RPMI8226 (cell line): Measurements from ENCODE around the gene KRTDAP.

Experiments
- DNase-seq: peaks from one replicate; pipeline ENCODE4 v3.0.0-alpha.2; 2015

The KRTDAP gene

DNA sequence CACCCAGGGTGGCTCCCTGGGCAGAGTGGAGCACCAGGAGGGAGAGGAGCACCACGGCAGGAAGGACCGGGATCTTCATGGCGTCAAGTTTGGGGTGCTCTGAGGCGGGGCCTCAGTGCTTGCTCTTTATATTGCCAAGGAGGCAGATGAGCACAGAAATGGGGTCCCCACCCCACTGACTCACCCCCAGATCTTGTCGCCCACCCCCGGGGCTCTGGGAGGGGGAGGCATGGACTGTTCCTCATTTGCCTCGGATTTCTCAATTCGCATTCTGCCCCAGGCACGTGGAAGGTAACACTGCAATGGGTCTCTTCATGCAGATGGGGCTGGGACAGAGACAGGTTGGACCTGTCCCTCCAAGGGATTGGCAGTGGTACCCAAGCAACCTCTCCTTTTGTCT, at the start of gene KRTDAP:
Gene KRTDAP (minus strand): TSS at position 101 of the 400 bp plus-strand sequence. CDS start 22 bp downstream, at position 79.
- DNase-seq, result no peak

GRCh38 chr19:35539850-35540249, 49.6 kb upstream of the KRTDAP start:
- no peak for DNase-seq

DNA sequence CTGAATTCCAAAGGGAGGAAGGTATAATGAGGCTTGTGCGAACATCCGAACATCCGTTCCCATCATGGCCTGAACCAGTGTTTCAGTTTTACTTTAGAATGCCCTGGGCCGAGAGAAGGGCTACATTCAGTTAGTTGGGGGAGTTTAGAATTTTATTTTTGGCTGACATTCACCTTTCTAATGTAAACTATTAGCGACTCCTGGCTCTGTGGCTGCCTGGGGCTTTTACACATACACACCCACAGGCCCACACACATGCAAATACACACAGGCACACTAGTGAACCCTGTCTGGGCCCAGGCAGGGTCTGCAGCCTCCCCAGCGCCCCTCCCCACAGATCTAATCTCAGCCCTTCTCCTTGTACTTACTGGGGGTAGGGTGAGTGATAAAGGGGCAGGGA, 49.0 kb upstream of the KRTDAP start:
- DNase-seq, result no peak

- no peak for DNase-seq
These were observed 44.7 kb upstream of the KRTDAP start for GRCh38 chr19:35534803-35535480.

DNA sequence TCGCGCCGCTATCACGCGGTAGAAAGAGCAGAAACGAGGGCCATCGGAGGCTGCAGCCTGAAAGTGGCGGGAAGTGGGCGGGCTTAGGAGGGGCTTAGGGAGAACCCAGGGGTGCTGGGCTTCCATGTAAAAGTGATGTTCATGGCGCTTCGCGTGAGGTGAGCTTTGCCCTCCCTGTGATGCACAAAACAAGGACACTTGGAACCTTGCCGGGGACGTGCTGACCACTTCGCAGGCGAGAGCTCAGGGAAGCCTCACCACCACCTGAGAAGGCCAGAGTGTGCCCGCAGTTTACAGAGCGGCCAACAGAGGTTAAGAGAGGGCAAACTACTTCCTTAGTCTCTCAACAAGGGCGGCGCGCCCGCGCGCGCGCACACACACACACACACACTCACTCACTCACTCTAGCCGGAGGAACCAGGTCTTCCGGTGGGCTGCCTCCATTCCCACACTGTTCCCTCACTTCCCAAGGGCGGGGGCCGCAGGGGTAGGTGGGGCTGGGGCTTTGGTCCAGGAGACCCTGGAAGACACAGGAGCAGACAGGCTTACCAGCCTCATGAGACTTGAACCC, 43.6 kb upstream of the KRTDAP start:
- peak; percentile 67 for DNase-seq

- no peak for DNase-seq
These were observed 43.0 kb upstream of the KRTDAP start, which contains the start of gene GAPDHS for GRCh38 chr19:35533201-35533821. GAPDHS (plus strand) TSS chr19:35533456; CDS start chr19:35533528, 72 bp downstream.

DNA sequence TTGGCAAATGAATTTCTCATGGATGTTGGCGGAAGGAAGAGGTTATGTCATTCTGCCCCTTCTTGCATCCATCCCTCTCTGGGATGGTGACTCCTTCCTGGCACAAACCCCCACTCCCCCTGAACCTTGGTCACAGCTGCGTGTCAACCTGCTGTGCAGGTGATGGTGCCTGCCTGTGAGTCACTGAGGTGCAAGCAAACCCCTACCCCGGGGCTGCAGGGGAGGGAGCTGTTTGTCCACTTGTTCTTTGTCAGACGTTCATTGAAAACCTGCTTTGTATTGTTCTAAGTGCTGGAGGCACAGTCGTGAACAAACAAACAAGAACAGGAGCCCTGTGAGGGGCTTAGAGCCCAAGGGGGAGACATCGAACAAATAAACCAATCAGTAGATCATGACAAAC, 41.0 kb upstream of the KRTDAP start:
- DNase-seq, result no peak

GRCh38 chr19:35529241-35530218, 39.3 kb upstream of the KRTDAP start:
- peak; percentile 28 for DNase-seq

- DNase-seq, result no peak
These were observed 38.2 kb upstream of the KRTDAP start, which contains the start of gene SBSN for GRCh38 chr19:35528218-35529038. SBSN (minus strand) TSS chr19:35528311; CDS start chr19:35528281, 30 bp downstream.

DNA sequence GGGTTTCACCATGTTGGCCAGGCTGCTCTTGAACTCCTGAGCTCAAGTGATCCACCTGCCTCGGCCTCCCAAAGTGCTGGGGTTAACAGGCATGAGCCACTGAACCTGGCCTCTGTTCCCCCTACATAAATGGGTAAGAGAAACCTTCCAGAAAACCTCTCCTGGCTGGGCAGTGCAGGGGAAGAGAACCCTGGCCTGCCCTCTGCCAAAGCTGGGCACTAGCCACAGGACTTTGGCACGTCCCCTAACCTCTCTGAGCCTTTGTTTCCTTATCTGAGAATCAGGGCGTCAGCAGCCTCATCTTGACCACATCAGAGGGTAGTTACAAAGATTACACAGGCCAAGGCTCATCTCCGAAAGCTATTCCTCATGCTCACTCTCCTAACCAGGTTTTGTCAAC, 35.6 kb upstream of the KRTDAP start:
- DNase-seq, result no peak

GRCh38 chr19:35524181-35524837, 34.0 kb upstream of the KRTDAP start:
- no peak for DNase-seq

- DNase-seq, result no peak
These were observed 32.6 kb upstream of the KRTDAP start for GRCh38 chr19:35522745-35523327.

DNA sequence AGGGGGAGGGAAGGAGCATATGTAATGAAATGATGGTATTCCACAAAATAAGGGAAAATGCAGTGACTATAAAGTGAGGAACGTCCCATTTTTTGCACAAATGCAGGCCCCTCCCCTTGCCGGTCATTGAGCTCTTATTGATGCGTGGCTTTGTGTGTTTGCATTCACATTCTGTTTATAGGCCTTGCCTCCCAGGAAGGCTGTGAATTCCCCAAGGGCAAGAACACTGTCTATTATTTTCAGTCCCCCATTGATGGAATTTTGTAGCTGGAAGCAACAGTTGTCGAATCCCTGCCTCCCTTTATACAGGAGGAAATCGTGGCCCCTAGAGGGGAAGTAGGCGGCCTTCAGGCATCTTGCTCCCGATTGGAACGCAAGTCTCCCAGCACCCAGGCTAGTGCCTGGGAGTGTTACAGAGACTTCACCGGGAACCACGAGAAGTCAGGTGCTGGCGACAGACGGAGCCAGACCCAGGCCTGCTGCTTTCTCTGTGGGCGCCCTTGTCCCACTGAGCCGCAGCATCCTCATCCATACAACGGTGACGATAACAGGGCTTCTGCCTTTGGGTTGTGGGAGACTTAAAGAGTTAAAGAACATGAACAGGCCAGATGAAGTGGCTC, 31.0 kb upstream of the KRTDAP start:
- DNase-seq, result no peak

DNA sequence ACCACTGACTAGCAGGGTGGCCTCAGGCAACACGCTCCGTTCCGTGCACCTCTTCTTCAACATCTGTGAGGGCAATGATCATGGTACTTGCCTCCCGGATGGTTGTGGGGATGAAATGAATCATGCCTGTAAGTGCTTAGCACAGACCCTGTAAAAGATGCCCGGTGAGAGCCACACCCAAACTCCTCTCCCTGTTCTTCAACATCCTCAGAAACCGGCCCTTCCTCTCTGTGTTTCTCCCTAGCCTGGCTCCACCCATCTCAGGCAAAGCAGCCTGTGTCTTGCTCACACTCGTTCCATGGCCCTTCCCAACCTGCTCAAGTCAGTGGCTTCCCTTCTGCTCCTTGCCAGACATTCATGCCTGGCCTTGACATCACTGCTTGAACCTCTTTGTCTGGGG, 29.0 kb upstream of the KRTDAP start:
- no peak for DNase-seq

GRCh38 chr19:35518313-35518712, 28.0 kb upstream of the KRTDAP start:
- no peak for DNase-seq

GRCh38 chr19:35517342-35517741, 27.1 kb upstream of the KRTDAP start:
- DNase-seq, result no peak

- DNase-seq, result no peak
These were observed 26.0 kb upstream of the KRTDAP start for GRCh38 chr19:35516310-35516709.

DNA sequence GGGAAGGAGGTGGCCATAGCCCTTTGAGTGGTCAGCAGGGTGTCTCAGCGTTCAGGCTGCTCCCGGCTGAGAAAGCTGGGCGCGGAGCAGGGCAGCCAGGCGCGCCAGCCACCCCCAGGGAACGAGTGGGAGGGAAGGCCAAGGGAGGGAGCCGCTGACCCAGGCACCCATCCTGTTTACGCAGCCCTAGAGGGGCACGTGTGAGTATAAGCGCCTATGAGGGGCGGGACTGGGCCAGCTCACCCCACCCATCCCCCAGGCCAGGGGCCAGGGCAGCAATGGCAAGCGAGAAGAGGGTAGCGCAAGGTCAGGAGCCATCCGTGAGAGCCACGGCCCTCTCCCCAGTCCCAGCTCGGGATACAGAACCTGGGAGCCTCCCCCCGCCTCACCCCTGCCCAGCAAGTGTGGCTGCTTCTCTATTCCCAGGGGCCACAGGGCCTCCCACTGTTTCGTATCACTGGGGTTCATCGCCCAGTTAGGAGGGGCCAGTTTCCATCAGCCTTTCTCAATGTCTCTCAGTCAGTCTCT, 24.1 kb upstream of the KRTDAP start:
- no peak for DNase-seq

DNA sequence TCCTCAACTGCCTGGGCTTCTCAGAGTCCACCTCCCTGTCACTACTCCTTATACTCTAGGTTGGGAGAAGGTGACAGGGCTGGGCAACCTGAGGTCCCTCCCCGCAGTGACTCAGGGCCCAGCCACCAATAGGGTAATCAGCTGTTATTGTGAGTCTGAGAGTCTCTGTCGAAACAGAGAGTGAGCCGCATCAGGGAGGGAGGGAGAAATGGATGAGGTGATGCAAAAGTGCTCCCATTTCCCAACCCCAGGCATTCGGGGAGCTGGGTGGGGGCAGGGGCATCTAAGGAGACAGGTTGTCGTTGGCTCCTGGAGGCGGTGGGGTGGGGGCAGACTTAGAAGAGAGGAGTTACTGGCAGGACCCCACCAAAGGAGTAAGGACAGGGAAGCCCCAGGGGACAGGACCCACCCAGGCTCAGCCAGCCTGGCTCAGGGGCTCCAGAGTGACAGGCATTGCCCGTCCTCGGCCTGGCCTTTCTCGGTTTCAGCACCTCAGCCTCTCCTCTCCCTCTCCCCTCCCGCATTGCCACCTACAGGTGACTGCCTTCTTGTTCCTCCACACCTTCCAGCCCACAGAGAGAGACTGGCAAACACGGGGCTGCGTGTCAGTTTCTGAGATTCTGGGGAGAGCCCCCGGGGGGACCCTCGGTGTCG, 23.5 kb upstream of the KRTDAP start, which contains the start of gene DMKN:
Gene DMKN (minus strand): TSS at position 22 of the 654 bp plus-strand sequence. CDS start 174 bp downstream, outside the sequence.
- DNase-seq, result peak; percentile 53
